GM21526 (cell line): ENCODE measurements around the gene C1QL4.
"Not testable (repeated sequence)": the region's sequence is repeated elsewhere in the genome, so short reads cannot be mapped to it uniquely, and the experiment has no call there.

ENCODE experiments used
- ATAC-seq: cut with Tn5 transposase; IDR thresholded peaks from one replicate; pipeline ENCODE4 v1.9.1; 2021; ENCODE audit warnings: moderate library complexity; ENCODE audit not compliant: unreplicated experiment, low FRiP score

C1QL4 gene

DNA sequence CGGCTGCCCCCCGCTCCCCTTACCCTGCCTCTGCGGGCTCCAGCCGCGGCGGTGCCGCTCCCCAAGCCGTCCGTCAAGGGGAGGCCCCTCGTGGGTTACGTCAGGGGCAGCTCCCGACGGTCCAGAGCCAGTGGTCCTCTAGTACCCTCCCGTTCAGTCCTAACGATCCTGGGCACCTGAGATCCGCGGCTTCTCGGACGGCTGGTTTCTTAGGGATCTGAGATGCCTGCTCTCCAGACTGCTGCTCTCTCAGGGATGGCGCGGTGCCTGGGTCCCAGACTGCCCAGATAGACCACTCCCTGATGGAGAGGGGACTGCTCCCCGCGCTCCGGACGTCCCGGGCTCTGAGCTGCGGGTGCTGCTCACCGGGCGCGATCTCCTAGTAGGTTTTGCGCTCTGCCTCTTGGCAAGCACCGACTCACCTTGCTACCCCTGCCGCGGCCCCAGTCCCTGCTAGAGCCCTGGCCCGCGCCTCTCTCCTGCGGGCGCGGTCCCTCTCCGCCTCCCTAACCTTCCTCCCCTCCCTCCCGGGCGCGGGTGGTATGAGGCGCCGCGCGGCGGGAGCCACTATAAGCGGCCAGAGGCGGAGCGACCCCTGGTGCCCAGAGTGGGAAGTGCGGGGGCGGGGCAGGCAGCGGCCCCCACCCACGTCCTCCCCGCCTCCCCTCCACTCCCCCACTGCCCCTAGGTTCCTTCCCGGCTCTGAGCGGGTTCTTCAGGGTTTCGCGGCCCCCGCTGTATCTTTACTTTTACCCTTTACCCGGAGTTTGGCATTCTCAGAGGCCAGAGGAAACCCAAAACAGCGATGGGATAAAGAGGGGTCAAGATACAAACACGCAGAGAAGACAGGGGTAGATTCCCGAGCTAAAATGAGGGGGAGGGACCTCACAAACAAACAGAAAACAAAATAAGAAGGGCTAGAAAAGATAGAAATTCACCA, at the start of gene C1QL4:
TSS of gene C1QL4 (minus strand) at position 544 of the 940 bp plus-strand sequence. CDS start 711 bp downstream, outside the sequence.
- no peak for ATAC-seq

DNA sequence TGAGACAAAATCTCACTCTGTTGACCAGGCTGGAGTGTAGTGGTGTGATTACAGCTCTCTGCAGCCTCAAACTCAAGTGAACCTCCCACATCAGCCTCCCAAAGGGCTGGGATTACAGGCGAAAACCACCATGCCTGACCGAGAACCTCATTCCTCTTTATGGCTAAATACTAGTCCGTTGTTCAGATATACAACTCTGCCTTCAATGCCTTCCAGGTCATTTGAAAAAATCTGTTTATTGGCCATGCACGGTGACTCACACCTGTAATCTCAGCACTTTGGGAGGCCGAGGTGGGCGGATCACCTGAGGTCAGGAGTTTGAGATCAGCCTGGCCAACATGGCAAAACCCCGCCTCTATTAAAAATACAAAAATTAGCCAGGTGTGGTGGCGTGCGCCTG, 43.2 kb upstream of the C1QL4 start:
- not testable (repeated sequence) for ATAC-seq

DNA sequence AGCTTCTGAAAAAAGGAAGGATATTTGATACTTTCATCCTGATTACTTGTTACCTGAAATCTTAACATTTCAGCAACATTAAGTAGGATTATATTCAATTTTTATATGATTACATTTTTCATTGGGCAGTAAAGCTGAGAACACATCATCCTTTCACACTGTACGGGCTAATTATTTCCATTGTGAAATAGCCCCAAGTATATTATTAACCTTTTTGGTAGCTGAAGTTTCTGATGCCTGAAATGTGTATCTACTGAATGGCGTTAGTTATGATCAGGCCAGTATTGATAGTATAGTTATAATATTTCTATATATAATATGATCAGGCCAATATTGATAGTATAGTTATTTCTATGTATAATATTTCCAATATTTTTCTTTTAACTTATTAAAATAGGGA, 40.4 kb upstream of the C1QL4 start:
- no peak for ATAC-seq

DNA sequence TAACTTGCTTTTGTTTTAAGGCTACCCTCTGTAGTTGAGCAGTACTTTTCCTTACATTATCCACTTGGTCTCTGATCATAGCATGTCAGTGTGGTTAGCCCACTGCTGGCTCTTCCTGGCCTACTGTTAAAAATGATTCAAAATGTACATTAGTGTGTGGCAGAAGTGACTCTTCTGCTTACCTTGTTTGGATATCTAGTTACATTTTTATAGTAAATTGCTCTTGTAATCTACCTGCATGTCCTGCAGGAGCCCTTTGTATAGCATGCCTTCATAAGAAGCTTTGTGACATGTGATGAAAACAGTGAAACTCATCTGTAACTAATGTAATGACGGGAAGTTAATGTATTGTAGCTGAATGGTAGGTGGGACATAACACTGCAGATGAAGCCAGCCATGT, 38.4 kb upstream of the C1QL4 start:
- ATAC-seq: no peak

DNA sequence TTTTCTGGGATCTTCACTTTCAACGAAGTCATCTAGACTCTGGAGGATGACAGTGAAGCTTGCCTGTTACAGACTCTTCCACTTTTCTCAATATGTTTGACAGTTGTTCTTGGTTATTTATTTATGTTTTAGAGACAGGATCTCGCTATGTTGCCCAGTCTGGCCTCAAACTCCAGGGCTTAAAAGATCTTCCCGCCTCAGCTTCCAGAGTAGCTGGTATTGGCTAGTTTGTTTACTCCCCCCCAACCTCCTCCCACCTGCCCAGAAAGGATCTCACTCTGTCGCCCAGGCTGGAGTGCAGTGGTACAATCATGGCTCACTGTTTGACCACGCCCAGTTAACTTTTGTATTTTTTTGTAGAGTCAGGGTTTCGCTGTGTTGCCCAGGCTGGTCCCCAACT, 33.6 kb upstream of the C1QL4 start:
- no peak for ATAC-seq

- ATAC-seq: peak; percentile 43
These were observed 32.6 kb upstream of the C1QL4 start for GRCh38 chr12:49369411-49370145.

DNA sequence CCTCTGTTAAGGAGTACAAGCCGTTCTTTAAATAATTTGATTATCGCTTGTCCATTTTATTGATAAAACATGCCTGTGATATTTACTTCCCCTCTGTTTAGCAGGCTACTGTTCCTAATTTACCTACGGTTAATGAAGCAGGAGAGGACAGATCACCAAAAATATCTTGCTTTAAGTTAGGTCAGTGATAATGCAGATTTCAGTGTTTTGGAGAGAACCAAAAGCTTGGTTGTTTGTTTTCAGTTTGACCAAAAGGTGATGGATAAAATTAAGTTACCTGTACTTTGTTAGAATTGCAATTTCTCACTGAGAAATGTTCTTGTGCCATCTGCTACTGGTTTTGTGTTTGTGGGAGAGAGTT, 31.2 kb upstream of the C1QL4 start:
- ATAC-seq: no peak

GRCh38 chr12:49367381-49368239, 30.6 kb upstream of the C1QL4 start, which contains the start of gene SPATS2:
Gene SPATS2, plus strand, starts transcription at chr12:49367462. Its CDS starts 93,551 bp downstream, at chr12:49461013.
- ATAC-seq: no peak

DNA sequence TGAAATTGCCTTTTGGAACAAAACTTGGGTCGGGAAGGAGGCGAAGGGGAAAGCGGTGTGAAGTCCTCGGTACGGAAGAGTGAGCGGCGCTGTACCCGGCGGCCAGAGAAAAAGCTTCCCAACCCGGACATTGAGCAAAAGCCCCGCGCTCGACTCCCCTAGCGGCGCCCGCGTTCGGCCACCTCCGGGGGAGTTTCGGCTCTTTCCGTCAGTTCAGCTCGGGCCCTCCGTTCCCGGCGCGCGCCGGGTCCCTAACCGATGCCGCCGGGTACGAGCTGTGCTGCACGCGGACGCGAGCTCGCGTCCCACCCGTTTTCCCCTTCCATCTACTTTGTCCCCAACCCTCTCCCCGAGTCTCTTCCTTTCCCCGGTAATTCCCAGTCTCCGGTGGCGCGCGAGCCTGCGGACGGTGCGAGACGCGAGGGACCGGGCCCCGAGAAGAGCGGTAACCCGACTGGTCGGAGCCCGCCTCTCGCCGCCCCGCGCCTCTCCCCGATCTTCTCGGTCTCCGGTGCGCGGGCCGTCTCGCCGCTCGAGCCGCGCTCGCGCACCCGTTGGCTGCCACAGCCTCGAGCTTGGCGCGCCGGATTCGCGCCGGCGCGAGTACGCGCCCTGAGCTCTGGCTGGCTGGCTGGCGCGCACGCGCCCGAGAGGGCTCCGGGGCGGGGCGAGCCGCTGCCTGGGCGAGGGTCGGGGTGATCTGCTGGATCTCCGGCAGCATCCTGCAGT, 29.8 kb upstream of the C1QL4 start:
- peak; percentile 51 for ATAC-seq

GRCh38 chr12:49366096-49366651, 29.2 kb upstream of the C1QL4 start:
- ATAC-seq: peak; percentile 4

DNA sequence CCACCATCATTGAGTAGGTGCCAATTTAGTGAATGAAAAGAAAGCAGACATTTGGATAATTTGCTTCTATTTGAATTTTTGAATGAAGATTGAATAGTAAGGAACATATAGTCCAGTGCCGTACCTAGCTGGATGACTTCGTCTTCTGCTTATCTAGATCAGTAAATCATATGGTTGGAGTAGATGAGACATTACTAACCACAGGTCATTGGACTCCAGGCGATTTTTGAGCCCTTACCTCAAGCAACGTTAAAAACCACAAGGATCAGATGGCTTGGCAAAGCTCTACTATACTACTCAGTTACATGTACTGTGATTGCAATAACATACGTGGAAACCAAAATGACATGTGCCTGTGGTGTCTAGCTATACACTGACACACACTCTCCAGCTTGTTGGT, 28.6 kb upstream of the C1QL4 start:
- ATAC-seq: no peak

DNA sequence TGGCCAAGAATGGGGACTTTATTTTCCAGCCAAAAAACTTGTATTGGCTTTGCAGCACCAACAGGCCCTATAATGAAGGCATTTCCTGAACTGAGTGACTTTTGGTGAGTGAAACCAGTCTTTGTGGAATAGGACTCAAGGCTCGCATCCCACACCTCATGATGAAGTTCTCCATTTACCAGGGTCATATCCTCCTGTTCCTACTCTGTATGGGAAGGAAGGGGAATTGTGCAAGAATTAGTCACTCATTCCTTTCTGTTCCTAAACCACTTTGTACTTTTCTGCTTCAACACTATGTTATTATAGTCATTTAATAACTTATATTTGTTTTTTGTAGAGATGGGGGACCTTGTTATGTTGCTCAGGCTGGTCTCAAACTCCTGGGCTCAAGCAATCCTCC, 28.0 kb upstream of the C1QL4 start:
- ATAC-seq: no peak

DNA sequence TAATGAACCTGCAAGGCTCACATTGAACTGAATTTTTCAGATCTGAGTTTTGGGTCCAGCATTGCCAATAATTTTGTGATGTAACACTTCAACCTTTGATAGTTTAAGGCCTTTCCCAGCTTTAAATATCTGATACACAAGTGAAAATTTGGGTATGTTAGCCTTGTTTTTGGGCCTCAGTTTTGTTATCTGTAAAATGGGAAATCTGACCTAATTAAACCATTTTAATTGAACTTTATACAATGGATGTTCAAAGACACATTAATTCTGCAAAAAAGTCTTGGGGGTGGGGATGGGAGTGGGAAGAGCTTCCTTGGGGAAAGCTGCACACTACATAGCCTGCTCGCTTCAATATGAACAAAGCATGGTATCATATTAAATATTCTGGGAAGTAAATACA, 25.1 kb upstream of the C1QL4 start:
- no peak for ATAC-seq

- ATAC-seq: no peak
These were observed 22.7 kb upstream of the C1QL4 start for GRCh38 chr12:49359671-49360070.

DNA sequence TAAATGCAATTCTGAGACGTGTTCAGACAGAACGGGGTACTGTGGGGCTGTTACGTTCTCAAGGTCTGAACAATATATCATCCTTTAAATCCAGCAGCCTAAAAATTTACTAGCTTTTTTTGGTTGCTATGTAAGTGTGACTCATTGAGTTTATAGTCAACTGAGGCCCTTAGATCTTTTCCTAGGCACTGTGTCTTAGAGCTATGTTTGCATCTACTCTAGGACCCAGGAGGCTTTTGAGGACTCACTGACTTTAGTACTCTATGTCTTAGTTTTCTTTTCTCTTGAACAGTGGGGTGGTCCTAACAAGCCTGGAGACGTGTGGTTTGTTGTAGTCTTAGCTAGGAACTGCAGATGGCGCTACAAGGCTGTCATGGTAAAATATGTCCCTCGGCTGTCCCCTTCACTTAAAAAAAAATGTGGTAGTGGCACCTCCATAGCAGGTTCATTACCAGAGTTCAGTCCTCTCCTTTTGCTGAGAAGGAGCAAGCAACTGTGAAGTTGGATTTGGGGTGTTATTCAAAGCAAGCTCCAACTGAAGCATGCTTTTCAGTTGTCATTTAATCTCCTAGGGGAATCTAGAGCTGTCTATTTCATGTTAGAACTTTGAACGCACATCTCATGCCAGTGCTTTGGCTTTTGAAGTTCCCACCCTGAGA, 21.6 kb upstream of the C1QL4 start:
- ATAC-seq: no peak

- no peak for ATAC-seq
These were observed 20.2 kb upstream of the C1QL4 start for GRCh38 chr12:49357103-49357678.

DNA sequence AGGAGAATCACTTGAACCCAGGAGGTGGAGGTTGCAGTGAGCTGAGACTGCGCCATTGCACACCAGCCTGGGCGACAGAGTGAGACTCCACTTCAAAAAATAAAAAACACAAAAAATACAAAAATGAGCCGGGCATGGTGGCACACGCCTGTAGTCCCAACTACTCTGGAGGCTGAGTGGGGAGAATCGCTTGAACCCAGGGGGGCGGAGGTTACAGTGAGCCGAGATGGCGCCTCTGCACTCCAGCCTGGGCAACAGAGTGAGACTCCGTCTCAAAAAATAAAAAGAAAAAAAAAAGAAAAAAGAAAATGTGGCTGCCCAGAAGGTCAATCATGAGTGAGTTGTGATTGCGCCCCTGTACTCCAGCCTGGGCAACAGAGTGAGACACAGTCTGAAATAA, 18.9 kb upstream of the C1QL4 start:
- no peak for ATAC-seq

DNA sequence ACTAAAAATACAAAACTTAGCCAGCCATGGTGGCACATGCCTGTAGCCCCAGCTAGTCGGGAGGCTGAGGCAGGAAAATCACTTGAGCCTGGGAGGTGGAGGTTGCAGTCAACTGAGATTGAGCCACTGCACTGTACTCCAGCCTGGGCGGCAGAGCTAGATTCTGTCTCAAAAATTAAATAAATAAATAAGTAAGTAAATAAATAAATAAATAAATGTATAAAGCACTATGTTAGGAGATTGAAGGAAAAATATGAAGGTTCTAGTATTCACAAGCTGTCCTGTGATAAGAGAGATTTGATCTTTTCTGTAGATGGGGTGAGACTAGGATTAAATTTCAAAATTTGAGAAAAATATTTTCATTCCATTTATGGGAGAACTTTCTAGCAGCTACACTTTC, 15.4 kb upstream of the C1QL4 start:
- ATAC-seq: no peak

DNA sequence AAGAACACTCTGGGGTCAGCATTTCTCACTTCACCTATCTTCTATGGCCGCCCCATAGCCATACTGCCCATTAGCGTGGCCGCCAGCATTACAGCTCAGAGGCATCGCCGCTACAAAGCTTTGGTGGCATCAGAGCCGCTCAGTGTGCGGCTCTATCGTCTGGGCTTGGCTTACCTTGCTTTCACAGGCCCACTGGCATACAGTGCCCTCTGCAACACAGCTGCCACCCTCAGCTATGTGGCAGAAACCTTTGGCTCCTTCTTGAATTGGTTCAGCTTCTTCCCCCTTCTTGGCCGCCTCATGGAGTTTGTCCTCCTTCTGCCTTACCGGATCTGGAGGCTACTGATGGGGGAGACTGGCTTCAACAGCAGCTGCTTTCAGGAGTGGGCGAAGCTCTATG, 12.3 kb upstream of the C1QL4 start:
- ATAC-seq: no peak
